Uterus (tissue), 2 donors: Measurements from ENCODE around the gene OGA.

Experiments used
- POLR2A ChIP-seq, 2 donors: fragments of 450-650 bp; IDR thresholded peaks; one replicate each; pipeline ENCODE4 v1.6.1; 2016; ENCODE audit warnings: antibody characterized with exemption in 2 of 2, mild to moderate bottlenecking in 1 of 2, moderate library complexity in 1 of 2
- TF ChIP-seq, protein P1 (sequence below), 4 experiments: fragments of 200-600 bp in 2 of 4; fragments of 450-650 bp in 2 of 4; sonication (generic) in 2 of 4; IDR thresholded peaks; one replicate each; pipeline ENCODE4 v1.5.1; 2016 to 2019; ENCODE audit warnings: antibody characterized with exemption in 4 of 4, mild to moderate bottlenecking in 2 of 4, moderate library complexity in 1 of 4

- TF ChIP-seq, protein P1, sequence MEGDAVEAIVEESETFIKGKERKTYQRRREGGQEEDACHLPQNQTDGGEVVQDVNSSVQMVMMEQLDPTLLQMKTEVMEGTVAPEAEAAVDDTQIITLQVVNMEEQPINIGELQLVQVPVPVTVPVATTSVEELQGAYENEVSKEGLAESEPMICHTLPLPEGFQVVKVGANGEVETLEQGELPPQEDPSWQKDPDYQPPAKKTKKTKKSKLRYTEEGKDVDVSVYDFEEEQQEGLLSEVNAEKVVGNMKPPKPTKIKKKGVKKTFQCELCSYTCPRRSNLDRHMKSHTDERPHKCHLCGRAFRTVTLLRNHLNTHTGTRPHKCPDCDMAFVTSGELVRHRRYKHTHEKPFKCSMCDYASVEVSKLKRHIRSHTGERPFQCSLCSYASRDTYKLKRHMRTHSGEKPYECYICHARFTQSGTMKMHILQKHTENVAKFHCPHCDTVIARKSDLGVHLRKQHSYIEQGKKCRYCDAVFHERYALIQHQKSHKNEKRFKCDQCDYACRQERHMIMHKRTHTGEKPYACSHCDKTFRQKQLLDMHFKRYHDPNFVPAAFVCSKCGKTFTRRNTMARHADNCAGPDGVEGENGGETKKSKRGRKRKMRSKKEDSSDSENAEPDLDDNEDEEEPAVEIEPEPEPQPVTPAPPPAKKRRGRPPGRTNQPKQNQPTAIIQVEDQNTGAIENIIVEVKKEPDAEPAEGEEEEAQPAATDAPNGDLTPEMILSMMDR (IDR thresholded peaks at IDR 0.05): no peak
- TF ChIP-seq POLR2A (IDR thresholded peaks at IDR 0.05): no peak
Measured at GRCh38 chr10:101840102-101840684, 21.9 kb upstream of the OGA start.
